HG03571 (cell line): ENCODE data around the gene MRGPRD.
"Not testable (repeated sequence)": the region's sequence is repeated elsewhere in the genome, so short reads cannot be mapped to it uniquely, and the experiment has no call there.

Source experiments
- ATAC-seq: cut with Tn5 transposase; IDR thresholded peaks from one replicate; pipeline ENCODE4 v1.9.1; 2021; ENCODE audit not compliant: unreplicated experiment

MRGPRD gene

DNA sequence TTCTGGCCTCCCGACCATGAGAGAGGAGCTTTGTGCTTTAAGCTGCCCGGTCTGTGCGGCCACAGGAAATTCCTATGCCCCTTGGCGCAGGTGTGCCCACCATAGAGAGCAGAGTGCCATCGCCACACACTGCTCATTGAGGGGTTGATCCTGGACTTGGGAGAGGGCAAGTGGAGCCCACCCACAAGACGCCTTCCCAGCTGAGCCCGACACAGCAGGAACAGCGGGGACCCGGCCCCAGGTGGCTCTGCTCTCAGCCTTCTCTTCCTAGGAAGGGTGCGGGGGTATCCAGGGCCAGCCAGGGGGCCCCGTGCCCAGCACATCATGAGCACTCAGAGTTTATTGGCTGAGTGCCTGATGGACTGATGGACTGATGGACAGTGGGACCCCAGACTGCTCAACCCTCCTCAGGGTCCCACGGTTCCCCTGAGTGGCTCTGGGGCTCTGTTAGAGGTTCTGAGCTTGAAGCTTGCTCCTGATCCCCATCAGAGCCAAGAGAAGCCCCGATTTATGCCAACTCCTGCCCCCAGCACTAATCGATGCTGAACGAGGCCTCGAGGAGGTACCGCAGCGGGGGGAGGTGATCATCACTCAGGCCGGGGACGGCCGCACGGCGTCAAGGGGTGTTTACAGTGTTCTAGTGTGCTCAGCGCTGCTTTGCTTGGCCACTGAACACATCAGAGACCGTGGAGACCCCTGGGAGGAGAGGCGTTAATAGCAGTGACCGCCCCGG, 13.5 kb upstream of the MRGPRD start:
- ATAC-seq = no peak

- ATAC-seq = no peak
These were observed 12.8 kb upstream of the MRGPRD start for GRCh38 chr11:68993546-68993945.

DNA sequence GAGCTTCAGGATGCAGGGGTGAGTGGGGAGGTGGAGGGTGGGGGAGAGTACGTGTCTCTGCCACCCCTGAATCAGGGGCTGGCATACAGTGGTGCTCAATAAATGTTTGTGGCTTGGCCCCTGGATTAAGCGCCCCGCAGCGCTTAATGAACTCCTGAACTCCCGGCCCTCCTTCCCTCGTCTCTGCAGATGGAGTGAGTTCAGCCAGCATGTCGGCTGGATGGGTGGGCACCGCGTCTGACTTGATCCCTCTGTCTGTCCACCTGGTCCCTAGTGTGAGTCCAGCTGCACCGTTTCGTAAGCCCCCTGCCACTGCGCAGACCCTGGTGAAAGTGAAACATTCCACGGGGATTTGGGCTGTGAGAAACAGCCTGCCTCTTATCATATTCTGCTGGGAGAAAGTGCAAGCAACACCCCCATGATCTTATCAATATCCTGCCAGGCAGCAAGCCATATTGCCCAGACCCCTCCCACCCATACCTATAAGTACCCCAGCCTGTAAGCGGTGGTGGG, 12.0 kb upstream of the MRGPRD start:
- ATAC-seq = no peak

DNA sequence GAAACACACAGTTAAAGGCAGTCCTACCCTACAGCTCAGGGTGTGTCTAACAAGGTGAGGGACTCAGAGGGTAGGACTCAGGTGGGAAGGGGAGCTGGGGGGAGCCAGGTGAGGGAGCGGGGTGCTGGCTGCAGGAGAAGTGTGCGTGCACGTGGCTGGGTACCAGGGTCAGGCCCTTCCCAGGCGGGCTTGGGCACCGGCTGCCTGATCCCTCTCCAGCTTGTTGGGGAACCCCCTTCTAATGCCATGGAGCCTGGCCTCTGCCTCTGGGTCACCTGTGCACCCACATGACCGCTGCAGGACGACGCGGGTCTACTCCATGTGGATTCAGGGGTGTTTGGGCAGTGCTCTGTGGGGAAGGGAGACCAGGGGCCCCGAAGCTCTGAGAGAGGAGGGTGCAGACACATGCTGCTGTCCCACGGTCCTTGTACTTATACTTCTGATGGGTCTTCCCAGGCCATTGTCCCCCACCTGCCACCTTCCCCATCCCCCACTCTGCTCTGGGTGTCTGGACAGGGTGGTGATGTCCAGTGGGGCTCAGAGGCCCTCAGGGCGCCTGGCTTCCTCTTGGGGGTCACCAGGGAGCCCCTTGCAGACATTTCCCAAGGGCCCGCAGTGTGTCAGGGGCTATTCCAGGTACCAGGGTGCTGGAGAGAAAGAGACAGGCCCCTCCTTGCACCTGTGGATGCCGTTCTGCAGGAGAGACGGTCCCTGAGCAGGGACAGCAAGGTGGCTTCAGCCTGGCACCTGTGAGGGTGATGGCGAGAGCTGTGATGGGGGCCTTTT, 10.4 kb upstream of the MRGPRD start:
- ATAC-seq = no peak

GRCh38 chr11:68989936-68990606, 9.3 kb upstream of the MRGPRD start:
- ATAC-seq = no peak

- ATAC-seq = no peak
These were observed 7.7 kb upstream of the MRGPRD start for GRCh38 chr11:68988491-68988890.

DNA sequence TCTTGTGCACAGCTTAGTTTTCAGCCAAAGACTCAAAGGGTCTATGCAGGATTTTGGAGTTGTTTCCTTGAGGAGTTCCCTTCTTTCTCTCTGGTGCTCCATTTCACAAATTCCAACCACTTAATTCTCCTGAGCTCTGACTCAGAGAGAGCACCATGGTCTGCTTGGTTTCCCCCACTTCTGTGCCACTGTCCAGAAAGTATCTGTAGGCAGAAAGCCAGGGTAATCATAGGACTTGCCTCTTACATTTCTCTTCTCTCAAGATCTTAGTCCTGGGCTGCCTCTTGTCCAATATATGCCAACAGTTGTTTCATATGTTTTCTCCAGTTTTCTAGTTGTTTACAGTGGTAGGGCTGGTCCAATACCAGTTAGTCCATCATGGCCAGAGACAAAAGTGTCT, 6.4 kb upstream of the MRGPRD start:
- ATAC-seq = no peak

GRCh38 chr11:68983801-68984200, 3.0 kb upstream of the MRGPRD start:
- no peak for ATAC-seq

- ATAC-seq = no peak
These were observed 1.3 kb upstream of the MRGPRD start for GRCh38 chr11:68982134-68982533.

- no peak for ATAC-seq
These were observed 633 bp downstream of the MRGPRD start for GRCh38 chr11:68979931-68980775.

GRCh38 chr11:68978931-68979594, 1.7 kb downstream of the MRGPRD start:
- ATAC-seq = no peak

DNA sequence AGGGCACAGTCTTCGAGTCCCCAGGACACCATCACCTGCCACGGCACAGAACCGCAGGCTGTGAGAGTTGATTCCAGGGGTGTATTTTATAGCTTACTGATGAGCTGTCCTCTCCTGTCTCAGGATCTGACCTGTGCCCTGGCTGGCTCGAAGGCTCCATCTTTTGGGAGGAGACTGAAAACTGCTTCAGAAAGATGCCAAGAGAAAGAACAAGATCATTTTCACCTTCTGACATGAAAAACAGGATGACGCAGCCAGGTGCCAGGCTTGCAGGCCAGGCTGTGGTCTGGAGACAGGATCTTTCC, 2.2 kb downstream of the MRGPRD start:
- no peak for ATAC-seq

- ATAC-seq = no peak
These were observed 2.8 kb downstream of the MRGPRD start for GRCh38 chr11:68977781-68978625.

GRCh38 chr11:68976563-68976962, 4.2 kb downstream of the MRGPRD start:
- no peak for ATAC-seq

GRCh38 chr11:68976095-68976494, 4.7 kb downstream of the MRGPRD start:
- no peak for ATAC-seq

GRCh38 chr11:68974421-68975194, 6.2 kb downstream of the MRGPRD start:
- no peak for ATAC-seq

- not testable (repeated sequence) for ATAC-seq
These were observed 7.1 kb downstream of the MRGPRD start for GRCh38 chr11:68973706-68974105.

DNA sequence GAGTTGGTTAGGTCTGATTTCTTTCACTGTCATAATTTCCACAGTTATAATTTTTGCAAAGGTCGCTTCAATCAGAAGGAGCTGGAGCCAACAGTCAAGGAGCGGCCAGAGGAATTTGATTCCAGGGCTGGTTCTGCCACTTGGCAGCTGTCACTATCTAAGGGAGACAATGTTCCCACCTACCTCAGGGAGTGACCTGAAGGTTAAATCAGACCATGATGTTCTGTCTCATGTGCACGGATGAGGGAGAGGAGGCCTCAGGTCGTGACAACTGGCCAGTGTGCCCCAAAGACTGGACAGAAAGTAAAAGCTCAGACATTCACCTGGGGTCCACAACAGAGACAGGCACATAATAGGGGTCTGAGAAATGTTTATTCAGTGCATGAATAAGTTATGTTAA, 7.6 kb downstream of the MRGPRD start:
- ATAC-seq = no peak
